Inflammatory macrophage treated with lipopolysaccharide for 1 hour (primary cell): ENCODE measurements around the gene C1GALT1.
"Not testable (repeated sequence)": the region's sequence is repeated elsewhere in the genome, so short reads cannot be mapped to it uniquely, and the experiment has no call there.

Source experiments
- DNase-seq, 2 donors: peaks; one replicate each; pipeline ENCODE4 v3.0.0-alpha.2; 2020 to 2022

C1GALT1 gene

GRCh38 chr7:7239346-7239745 is 57.0 kb downstream of the C1GALT1 start:
- DNase-seq: no peak

- DNase-seq: no peak
Observed at GRCh38 chr7:7242899-7243298, 60.6 kb downstream of the C1GALT1 start.

- not testable (repeated sequence) for DNase-seq
Observed at GRCh38 chr7:7245233-7245632, 62.9 kb downstream of the C1GALT1 start.

- no peak for DNase-seq
Observed at GRCh38 chr7:7246223-7246622, 63.9 kb downstream of the C1GALT1 start.

- DNase-seq: no peak
Observed at GRCh38 chr7:7247658-7248057, 65.3 kb downstream of the C1GALT1 start.

- DNase-seq: no peak
Observed at GRCh38 chr7:7249814-7250213, 67.5 kb downstream of the C1GALT1 start.

- peak; percentile 69 to 72 for DNase-seq
Observed at GRCh38 chr7:7251742-7252141, 69.4 kb downstream of the C1GALT1 start.

- DNase-seq: no peak
Observed at GRCh38 chr7:7254319-7254718, 72.0 kb downstream of the C1GALT1 start.

GRCh38 chr7:7254908-7255307 is 72.6 kb downstream of the C1GALT1 start:
- DNase-seq: no peak

GRCh38 chr7:7256731-7257274 is 74.5 kb downstream of the C1GALT1 start:
- no peak for DNase-seq

GRCh38 chr7:7257899-7258692 is 75.8 kb downstream of the C1GALT1 start:
- DNase-seq: peak; percentile 35 to 48

- DNase-seq: no peak
Observed at GRCh38 chr7:7261863-7262262, 79.5 kb downstream of the C1GALT1 start.

GRCh38 chr7:7263297-7264230 is 81.2 kb downstream of the C1GALT1 start:
- no peak for DNase-seq

- DNase-seq: no peak
Observed at GRCh38 chr7:7264306-7265040, 82.1 kb downstream of the C1GALT1 start.

- no peak for DNase-seq
Observed at GRCh38 chr7:7265081-7266075, 83.0 kb downstream of the C1GALT1 start.

- no peak for DNase-seq
Observed at GRCh38 chr7:7266257-7266881, 84.0 kb downstream of the C1GALT1 start.

GRCh38 chr7:7271094-7271874 is 88.9 kb downstream of the C1GALT1 start:
- DNase-seq: no peak

- peak; percentile 11 to 38 for DNase-seq
Observed at GRCh38 chr7:7272294-7272693, 90.0 kb downstream of the C1GALT1 start.

GRCh38 chr7:7274782-7275181 is 92.4 kb downstream of the C1GALT1 start:
- DNase-seq: no peak

- no peak for DNase-seq
Observed at GRCh38 chr7:7276161-7276560, 93.8 kb downstream of the C1GALT1 start.
